PC-3 (cell line): ENCODE results near the gene ARHGAP6.

ENCODE experiments used
- CTCF ChIP-seq: fragments of 300-600 bp; sonication (generic); conservative IDR thresholded peaks from 2 replicates; pipeline ENCODE4 v1.5.1; 2017; ENCODE audit warnings: antibody characterized with exemption, low read depth, mild to moderate bottlenecking, low read length
- EZH2 ChIP-seq: fragments of 300-600 bp; sonication (generic); IDR thresholded peaks from one replicate; pipeline ENCODE4 v1.6.1; 2017; ENCODE audit warnings: antibody characterized with exemption, mild to moderate bottlenecking, low read length; ENCODE audit not compliant: unreplicated experiment

GRCh38 chrX:11109968-11110367 lies 555.8 kb downstream of the ARHGAP6 start:
- TF ChIP-seq CTCF = no peak
- no peak for TF ChIP-seq EZH2
